HCT116 (cell line): ENCODE data around the gene NKX1-1. TPM values are rescaled to one million over a fixed set of nuclear protein-coding genes. Genes with fewer than 3 reads are reported as not detected.

Experiments
- ATAC-seq: fragments of 200-7000 bp; cut with Tn5 transposase; 2 replicates; pipeline ENCODE4 v1.9.1; 2020; ENCODE audit warnings: mild to moderate bottlenecking, moderate library complexity
- BruUV-seq: library from RNA; stranded (reverse); fragments of 400-500 nt; replicated peaks from 2 replicates; lab custom pipeline; 2021; lab: Mats Ljungman, UMichigan
- CTCF ChIA-PET: fragments of 300-600 bp; sonication (Branson Sonifier 250); formaldehyde crosslinking; loops from one replicate; lab custom pipeline; 2021; ENCODE audit warnings: antibody characterized with exemption; lab: Charles Lee
- POLR2A ChIA-PET: fragments of 300-600, 350-600 bp; sonication (Branson Sonifier 250); formaldehyde crosslinking; loops from one replicate; lab custom pipeline; 2021; ENCODE audit warnings: antibody characterized with exemption; lab: Charles Lee
- RAD21 ChIA-PET, 2 experiments: fragments of 300-600 bp; sonication (Branson Sonifier 250); formaldehyde crosslinking; loops; one replicate each; lab custom pipeline; 2023; ENCODE audit warnings: low total read pairs in 2 of 2; ENCODE audit not compliant: uncharacterized antibody in 2 of 2, unreplicated experiment in 2 of 2, low non-redundant PET in 1 of 2; lab: Charles Lee
- DNase-seq: peaks from one replicate; pipeline ENCODE4 v3.0.0-alpha.2; 2010; ENCODE audit warnings: low read depth, low spot score
- H2AFZ ChIP-seq: fragments of 200-600 bp; shearing (Covaris generic), sonication (generic); 2 replicates; pipeline ENCODE4 v1.6.1; 2017; ENCODE audit warnings: low read depth, mixed run types, mixed read lengths, antibody characterized with exemption, low read length; ENCODE audit not compliant: poor library complexity, severe bottlenecking
- H3K27ac ChIP-seq: 2 replicates; pipeline ENCODE4 v1.5.1; 2012; ENCODE audit warnings: low read depth, low read length
- H3K27me3 ChIP-seq: fragments of 200-600 bp; sonication (generic); 2 replicates; pipeline ENCODE4 v1.6.1; 2016; ENCODE audit warnings: mixed run types, low read length, mixed read lengths; ENCODE audit not compliant: insufficient read depth
- H3K36me3 ChIP-seq, 2 experiments: fragments of 200-500 bp in 1 of 2; fragments of 200-600 bp in 1 of 2; sonication (Bioruptor generic) in 1 of 2; sonication (generic) in 1 of 2; 2 replicates each; pipeline versions ENCODE4 v1.5.1 to v1.6.1; 2014 to 2016; ENCODE audit warnings: low read length in 2 of 2, inconsistent platforms in 1 of 2, mixed read lengths in 1 of 2, mixed run types in 1 of 2; ENCODE audit not compliant: insufficient read depth in 2 of 2, control insufficient read depth in 1 of 2
- H3K4me1 ChIP-seq, 2 experiments: fragments of 200-600 bp in 1 of 2; sonication (generic) in 1 of 2; 2 replicates each; pipeline versions ENCODE4 v1.5.1 to v1.6.1; 2012 to 2017; ENCODE audit warnings: low read length in 2 of 2, inconsistent platforms in 1 of 2, mild to moderate bottlenecking in 1 of 2, mixed read lengths in 1 of 2, mixed run types in 1 of 2, moderate library complexity in 1 of 2; ENCODE audit not compliant: insufficient read depth in 2 of 2, control insufficient read depth in 1 of 2
- H3K4me2 ChIP-seq: fragments of 200-600 bp; sonication (generic); 2 replicates; pipeline ENCODE4 v1.6.1; 2017; ENCODE audit warnings: mixed run types, low read length, mixed read lengths
- H3K4me3 ChIP-seq, 2 experiments: fragments of 200-600 bp in 1 of 2; sonication (generic) in 1 of 2; replicated peaks in 1 of 2; 2 replicates each; pipeline ENCODE4 v1.5.1; 2011 to 2016; ENCODE audit warnings: low read length in 2 of 2, control low read depth in 1 of 2, low read depth in 1 of 2, mild to moderate bottlenecking in 1 of 2, mixed read lengths in 1 of 2, mixed run types in 1 of 2
- H3K79me2 ChIP-seq: fragments of 200-600 bp; sonication (generic); 2 replicates; pipeline ENCODE4 v1.6.1; 2017; ENCODE audit warnings: mild to moderate bottlenecking, mixed run types, low read length, moderate library complexity, mixed read lengths; ENCODE audit not compliant: insufficient read depth
- H3K9ac ChIP-seq: fragments of 200-600 bp; sonication (generic); 2 replicates; pipeline ENCODE4 v1.6.1; 2016; ENCODE audit warnings: low read length, mixed read lengths
- H3K9me2 ChIP-seq: fragments of 200-600 bp; sonication (generic), shearing (Covaris generic); 2 replicates; pipeline ENCODE4 v1.6.1; 2017; ENCODE audit warnings: mixed run types, mild to moderate bottlenecking, moderate library complexity; ENCODE audit not compliant: insufficient read depth
- H3K9me3 ChIP-seq, 2 experiments: fragments of 200-500 bp in 1 of 2; fragments of 200-600 bp in 1 of 2; sonication (Bioruptor generic) in 1 of 2; sonication (generic) in 1 of 2; 2 replicates each; pipeline ENCODE4 v1.6.1; 2014 to 2017; ENCODE audit warnings: low read length in 2 of 2, mixed read lengths in 2 of 2, inconsistent platforms in 1 of 2, low read depth in 1 of 2, mild to moderate bottlenecking in 1 of 2, mixed run types in 1 of 2, moderate library complexity in 1 of 2; ENCODE audit not compliant: control insufficient read depth in 1 of 2, insufficient read depth in 1 of 2
- H4K20me1 ChIP-seq: fragments of 200-600 bp; sonication (generic), shearing (Covaris generic); 2 replicates; pipeline ENCODE4 v1.6.1; 2017; ENCODE audit warnings: mixed run types, mild to moderate bottlenecking, moderate library complexity; ENCODE audit not compliant: insufficient read depth
- ATF3 ChIP-seq: IDR thresholded peaks from 2 replicates; pipeline ENCODE4 v1.6.1; 2012
- CBX3 ChIP-seq: IDR thresholded peaks from 2 replicates; pipeline ENCODE4 v1.6.1; 2012; ENCODE audit warnings: low read depth
- CTCF ChIP-seq, 3 experiments: fragments of 200-600 bp in 1 of 3; sonication (generic) in 1 of 3; IDR thresholded peaks in 2 of 3; conservative IDR thresholded peaks in 1 of 3; 2 replicates each; pipeline ENCODE4 v1.5.1; 2012 to 2017; ENCODE audit warnings: low read depth in 2 of 3, low read length in 2 of 3, antibody characterized with exemption in 1 of 3, borderline replicate concordance in 1 of 3, control low read depth in 1 of 3, mild to moderate bottlenecking in 1 of 3, mixed read lengths in 1 of 3, mixed run types in 1 of 3, moderate library complexity in 1 of 3; ENCODE audit not compliant: insufficient read depth in 1 of 3
- ELF1 ChIP-seq: IDR thresholded peaks from 2 replicates; pipeline ENCODE4 v1.6.1; 2012; ENCODE audit warnings: low read depth, borderline replicate concordance
- EZH2phosphoT487 ChIP-seq: fragments of 200-600 bp; IDR thresholded peaks from 2 replicates; pipeline ENCODE4 v1.6.1; 2018; ENCODE audit warnings: antibody characterized with exemption, borderline replicate concordance
- FOSL1 ChIP-seq: IDR thresholded peaks from 2 replicates; pipeline ENCODE4 v1.6.1; 2012; ENCODE audit warnings: low read depth
- JUND ChIP-seq: IDR thresholded peaks from 2 replicates; pipeline ENCODE4 v1.6.1; 2012
- MAX ChIP-seq: IDR thresholded peaks from 2 replicates; pipeline ENCODE4 v1.6.1; 2012
- POLR2A ChIP-seq: IDR thresholded peaks from 2 replicates; pipeline ENCODE4 v1.7.0; 2011; ENCODE audit warnings: borderline replicate concordance; ENCODE audit not compliant: insufficient read depth, insufficient read length; ENCODE audit errors: extremely low read depth
- REST ChIP-seq: IDR thresholded peaks from 2 replicates; pipeline ENCODE4 v1.6.1; 2012; ENCODE audit warnings: low read depth
- TCF7L2 ChIP-seq: IDR thresholded peaks from 2 replicates; pipeline ENCODE4 v1.7.0; 2011; ENCODE audit warnings: borderline replicate concordance, inconsistent platforms; ENCODE audit not compliant: insufficient read depth, insufficient read length; ENCODE audit errors: extremely low read depth
- intact Hi-C: fragments of 100-400 bp; cut with micrococcal nuclease; formaldehyde crosslinking; loops from 2 replicates; pipeline ENCODE4 v1.10.0; 2022
- total RNA-seq: library from RNA; stranded (reverse); gene quantifications from one replicate; pipeline ENCODE4 v1.2.1, GENCODE V29; 2021; ENCODE audit not compliant: unreplicated experiment

NKX1-1 gene
- total RNA-seq, 1 experiment from 2014 or later, result not detected

DNA sequence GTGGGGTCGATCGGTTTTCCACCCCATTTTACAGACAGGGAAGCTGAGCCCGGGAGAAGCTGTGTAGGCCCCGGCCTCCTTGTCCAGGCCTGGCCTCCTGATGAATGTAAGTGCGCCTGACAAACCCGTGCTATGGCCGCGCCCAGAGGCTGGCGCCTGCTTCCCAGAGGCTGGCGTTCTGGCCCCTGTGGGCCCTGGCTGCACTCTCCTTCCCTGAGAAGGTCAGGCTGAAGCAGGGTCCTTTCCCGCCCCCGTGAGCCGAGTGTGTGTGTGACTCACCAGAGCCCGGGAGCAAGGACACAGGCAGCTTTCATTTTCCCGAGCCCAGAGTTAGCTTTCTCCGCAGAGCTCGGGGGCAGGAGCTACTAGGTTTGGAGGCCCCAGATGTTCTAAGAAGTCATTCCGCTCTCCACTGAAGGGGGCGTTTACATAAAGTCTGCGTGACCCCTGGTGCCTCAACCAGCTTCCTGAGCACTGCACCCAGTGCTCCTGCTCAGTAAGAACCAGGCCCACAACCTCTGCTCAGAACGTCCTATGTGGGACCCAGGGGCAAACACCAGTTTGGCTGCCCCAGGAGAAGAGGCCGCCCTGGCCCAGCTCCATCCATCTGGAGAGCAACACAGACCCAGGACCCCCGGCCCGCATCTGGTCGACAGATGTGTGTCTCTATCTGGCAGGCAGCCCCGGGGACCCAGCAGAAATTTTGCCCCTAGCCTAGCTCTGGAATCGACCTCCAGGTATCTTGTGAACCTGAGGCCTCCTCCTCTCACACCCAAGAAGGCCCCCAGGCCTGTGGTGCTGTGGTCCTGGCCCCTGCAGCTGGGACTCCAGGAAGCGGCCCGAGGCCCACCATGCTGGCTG lies 45.6 kb downstream of the NKX1-1 start:
- Histone ChIP-seq H4K20me1 (no peaks in the 10 kb centered on the region), H3K79me2 (no peaks in the 10 kb centered on the region), H3K27ac (no peak overlapping the region), H3K9me3 (no peaks in the 10 kb centered on the region), H3K4me3 (no peak overlapping the region), H3K9me2 (no peaks in the 10 kb centered on the region), H3K4me2 (no peak overlapping the region), H3K9ac (no peak overlapping the region), H2AFZ (no peak overlapping the region), H3K4me1 (peaks cover 0 to 5% of the 10 kb centered on the region in 2 experiments; a peak in 1 of 4 replicates), H3K36me3 (no peaks in the 10 kb centered on the region; a peak in 1 of 4 replicates), H3K27me3 (no peaks in the 10 kb centered on the region)
- no TSS peak for BruUV-seq
- CTCF ChIA-PET, result no interaction called here
- no peak for ATAC-seq
- TF ChIP-seq TCF7L2 (no peak), MAX (no peak), POLR2A (no peak), CBX3 (no peak), FOSL1 (no peak)
- POLR2A ChIA-PET, result no interaction called here
- RAD21 ChIA-PET, result no interaction called here
- no peak for DNase-seq
- intact Hi-C loops, result no loop called here

DNA sequence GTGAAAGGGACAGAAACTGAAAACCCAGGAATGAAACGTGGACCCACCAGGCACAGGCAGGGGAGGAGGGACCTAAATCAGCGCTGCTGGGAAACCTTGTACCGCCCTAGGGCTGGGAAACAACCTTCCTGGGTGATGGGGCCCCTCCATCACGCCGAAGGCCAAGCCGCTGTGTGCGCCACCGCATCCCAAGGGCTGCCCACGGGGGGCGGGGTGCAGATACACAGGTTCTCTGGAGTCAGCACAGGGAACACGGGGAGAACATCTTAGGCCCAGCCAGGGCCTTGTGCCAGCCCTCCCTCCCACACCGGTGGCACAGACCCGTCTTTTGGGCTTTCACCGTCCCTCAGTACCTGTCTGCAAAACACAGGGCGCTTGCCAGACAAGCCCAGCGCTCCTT lies 46.3 kb downstream of the NKX1-1 start:
- Histone ChIP-seq H3K27ac (no peak overlapping the region), H3K9me2 (no peaks in the 10 kb centered on the region), H3K27me3 (no peaks in the 10 kb centered on the region), H3K9me3 (no peaks in the 10 kb centered on the region), H3K9ac (no peak overlapping the region), H4K20me1 (no peaks in the 10 kb centered on the region), H3K4me1 (peaks cover 0 to 5% of the 10 kb centered on the region in 2 experiments; a peak in 1 of 4 replicates), H2AFZ (no peak overlapping the region), H3K4me3 (no peak overlapping the region), H3K36me3 (no peaks in the 10 kb centered on the region; a peak in 2 of 4 replicates), H3K4me2 (no peak overlapping the region), H3K79me2 (no peaks in the 10 kb centered on the region)
- CTCF ChIA-PET, result no interaction called here
- POLR2A ChIA-PET, result no interaction called here
- ATAC-seq (no peak), DNase-seq (no peak)
- RAD21 ChIA-PET, result no interaction called here
- intact Hi-C loops, result loop anchor here (10.0 kb wide), 1 partner anchor 155 kb away; no protein-coding TSS in a partner anchor
- BruUV-seq, result no TSS peak
- TF ChIP-seq ELF1, result no peak
- TF ChIP-seq EZH2phosphoT487, result no peak
- no peak for TF ChIP-seq REST
- TF ChIP-seq POLR2A, result no peak
- TF ChIP-seq JUND, result no peak
- TF ChIP-seq CTCF (IDR thresholded peaks at IDR 0.05 in 2 of 3, conservative IDR thresholded peaks at IDR 0.05 in 1 of 3; ENCODE audit: borderline replicate concordance in 1 of 3, insufficient read depth in 1 of 3, low read depth in 2 of 3, low read length in 2 of 3), result no peak
- no peak for TF ChIP-seq MAX
- no peak for TF ChIP-seq CBX3
- TF ChIP-seq ATF3, result no peak
